Erythroblast (primary cell): ENCODE measurements around the gene ZYG11B.
"Not testable (repeated sequence)": the region's sequence is repeated elsewhere in the genome, so short reads cannot be mapped to it uniquely, and the experiment has no call there.

Experiments used
- DNase-seq, 2 experiments: peaks; one replicate each; lab custom pipeline; 2025; lab: John Stamatoyannopoulos, UW
- GATA1 ChIP-seq: IDR thresholded peaks from 2 replicates; pipeline ENCODE4 v1.6.1; 2011; ENCODE audit warnings: low read depth, mild to moderate bottlenecking, control low read depth, low read length, moderate library complexity
- POLR2A ChIP-seq: IDR thresholded peaks from 2 replicates; pipeline ENCODE4 v1.6.1; 2011; ENCODE audit warnings: mild to moderate bottlenecking, low read length

ZYG11B gene

GRCh38 chr1:52842643-52843310 lies 116.5 kb downstream of the ZYG11B start, which contains the start of gene ZYG11A:
Gene ZYG11A, plus strand, starts transcription at chr1:52842760. Its CDS starts 124 bp downstream, at chr1:52842884.
- TF ChIP-seq POLR2A (no peak), GATA1 (no peak)
- DNase-seq = peak; percentile 75 to 83

GRCh38 chr1:52845119-52845518 lies 118.9 kb downstream of the ZYG11B start:
- not testable (repeated sequence) for DNase-seq

- DNase-seq = no peak
- TF ChIP-seq POLR2A (no peak), GATA1 (no peak)
These were observed 122.2 kb downstream of the ZYG11B start for GRCh38 chr1:52848423-52848822.

- no peak for DNase-seq
- TF ChIP-seq POLR2A (no peak), GATA1 (no peak)
These were observed 124.7 kb downstream of the ZYG11B start for GRCh38 chr1:52850951-52851350.

- DNase-seq = no peak
- TF ChIP-seq GATA1 (no peak), POLR2A (no peak)
These were observed 126.6 kb downstream of the ZYG11B start for GRCh38 chr1:52852854-52853253.

GRCh38 chr1:52855584-52855983 lies 129.3 kb downstream of the ZYG11B start:
- no peak for DNase-seq
- TF ChIP-seq GATA1 = no peak
- no peak for TF ChIP-seq POLR2A

GRCh38 chr1:52856026-52856425 lies 129.8 kb downstream of the ZYG11B start:
- no peak for DNase-seq
- TF ChIP-seq GATA1 (no peak), POLR2A (no peak)

GRCh38 chr1:52857443-52857842 lies 131.2 kb downstream of the ZYG11B start:
- DNase-seq = no peak
- TF ChIP-seq GATA1 = no peak
- no peak for TF ChIP-seq POLR2A

GRCh38 chr1:52862666-52863458 lies 136.6 kb downstream of the ZYG11B start:
- DNase-seq = no peak
- no peak for TF ChIP-seq GATA1
- TF ChIP-seq POLR2A = no peak

GRCh38 chr1:52867087-52867863 lies 141.0 kb downstream of the ZYG11B start:
- DNase-seq = no peak
- TF ChIP-seq GATA1 (no peak), POLR2A (no peak)

- not testable (repeated sequence) for DNase-seq
These were observed 143.5 kb downstream of the ZYG11B start for GRCh38 chr1:52869727-52870126.

- no peak for TF ChIP-seq GATA1
- TF ChIP-seq POLR2A = no peak
- no peak for DNase-seq
These were observed 150.6 kb downstream of the ZYG11B start for GRCh38 chr1:52876843-52877242.
